HG02642 (cell line): ENCODE measurements around the gene ATM.
"Not testable (repeated sequence)": the region's sequence is repeated elsewhere in the genome, so short reads cannot be mapped to it uniquely, and the experiment has no call there.

Source experiments
- ATAC-seq: cut with Tn5 transposase; IDR thresholded peaks from one replicate; pipeline ENCODE4 v1.9.1; 2021; ENCODE audit warnings: mild to moderate bottlenecking; ENCODE audit not compliant: unreplicated experiment, poor library complexity

Gene ATM

GRCh38 chr11:108269583-108269982, 46.7 kb downstream of the ATM start:
- ATAC-seq: no peak

GRCh38 chr11:108276985-108277616, 54.2 kb downstream of the ATM start:
- not testable (repeated sequence) for ATAC-seq

GRCh38 chr11:108278546-108278945, 55.7 kb downstream of the ATM start:
- no peak for ATAC-seq

GRCh38 chr11:108278954-108279353, 56.1 kb downstream of the ATM start:
- no peak for ATAC-seq

- ATAC-seq: no peak
These were observed 63.5 kb downstream of the ATM start for GRCh38 chr11:108286370-108286769.

- ATAC-seq: no peak
These were observed 64.1 kb downstream of the ATM start for GRCh38 chr11:108286956-108287355.

- ATAC-seq: not testable (repeated sequence)
These were observed 66.2 kb downstream of the ATM start for GRCh38 chr11:108289066-108289465.

- no peak for ATAC-seq
These were observed 66.8 kb downstream of the ATM start for GRCh38 chr11:108289699-108290098.

- ATAC-seq: no peak
These were observed 70.4 kb downstream of the ATM start for GRCh38 chr11:108293229-108293628.

GRCh38 chr11:108302121-108302785, 79.4 kb downstream of the ATM start:
- ATAC-seq: no peak

- no peak for ATAC-seq
These were observed 84.9 kb downstream of the ATM start for GRCh38 chr11:108307751-108308150.

GRCh38 chr11:108313444-108313843, 90.6 kb downstream of the ATM start:
- no peak for ATAC-seq

GRCh38 chr11:108316061-108316460, 93.2 kb downstream of the ATM start:
- ATAC-seq: no peak

GRCh38 chr11:108319541-108320145, 96.8 kb downstream of the ATM start:
- no peak for ATAC-seq

GRCh38 chr11:108322666-108323065, 99.8 kb downstream of the ATM start:
- no peak for ATAC-seq

GRCh38 chr11:108324587-108324986, 101.7 kb downstream of the ATM start:
- no peak for ATAC-seq

GRCh38 chr11:108333403-108333899, 110.6 kb downstream of the ATM start:
- no peak for ATAC-seq

- ATAC-seq: no peak
These were observed 115.9 kb downstream of the ATM start for GRCh38 chr11:108338750-108339149.

- ATAC-seq: no peak
These were observed 118.1 kb downstream of the ATM start for GRCh38 chr11:108340973-108341372.

- no peak for ATAC-seq
These were observed 118.8 kb downstream of the ATM start for GRCh38 chr11:108341654-108342053.

- no peak for ATAC-seq
These were observed 120.8 kb downstream of the ATM start for GRCh38 chr11:108343714-108344113.

GRCh38 chr11:108345767-108346166, 122.9 kb downstream of the ATM start:
- no peak for ATAC-seq
